Raji (cell line): ENCODE data around the gene NCSTN.

Experiments
- POLR2A ChIP-seq: IDR thresholded peaks from 2 replicates; pipeline ENCODE4 v1.6.1; 2011; ENCODE audit warnings: low read depth, low read length, control low read depth; ENCODE audit not compliant: insufficient read depth

The NCSTN gene

GRCh38 chr1:160342953-160343869, at the start of gene NCSTN, which contains the start of gene COPA:
Gene NCSTN (plus strand): TSS chr1:160343383. CDS start chr1:160343397, 14 bp downstream.
Gene COPA (minus strand): TSS chr1:160343250. CDS start chr1:160343170, 80 bp downstream.
- peak; percentile 87 for TF ChIP-seq POLR2A

- TF ChIP-seq POLR2A: no peak
These were observed 47.1 kb upstream of the NCSTN start for GRCh38 chr1:160296036-160296435.

DNA sequence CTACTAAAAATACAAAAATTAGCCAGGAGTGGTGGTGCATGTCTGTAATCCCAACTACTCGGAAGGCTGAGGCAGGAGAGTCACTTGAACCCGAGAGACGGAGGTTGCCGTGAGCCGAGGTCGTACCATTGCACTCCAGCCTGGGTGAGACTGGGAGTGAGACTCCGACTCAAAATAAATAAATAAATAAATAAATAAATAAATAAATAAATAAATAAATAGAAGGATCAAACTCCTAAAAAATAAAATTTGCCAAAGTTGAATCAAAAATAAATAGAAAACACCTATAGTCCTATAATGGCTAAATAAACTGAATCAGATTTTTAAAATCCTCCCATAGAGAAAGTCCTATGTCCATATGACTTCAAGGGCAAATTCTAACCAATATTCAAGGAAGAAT, 43.0 kb upstream of the NCSTN start:
- no peak for TF ChIP-seq POLR2A

DNA sequence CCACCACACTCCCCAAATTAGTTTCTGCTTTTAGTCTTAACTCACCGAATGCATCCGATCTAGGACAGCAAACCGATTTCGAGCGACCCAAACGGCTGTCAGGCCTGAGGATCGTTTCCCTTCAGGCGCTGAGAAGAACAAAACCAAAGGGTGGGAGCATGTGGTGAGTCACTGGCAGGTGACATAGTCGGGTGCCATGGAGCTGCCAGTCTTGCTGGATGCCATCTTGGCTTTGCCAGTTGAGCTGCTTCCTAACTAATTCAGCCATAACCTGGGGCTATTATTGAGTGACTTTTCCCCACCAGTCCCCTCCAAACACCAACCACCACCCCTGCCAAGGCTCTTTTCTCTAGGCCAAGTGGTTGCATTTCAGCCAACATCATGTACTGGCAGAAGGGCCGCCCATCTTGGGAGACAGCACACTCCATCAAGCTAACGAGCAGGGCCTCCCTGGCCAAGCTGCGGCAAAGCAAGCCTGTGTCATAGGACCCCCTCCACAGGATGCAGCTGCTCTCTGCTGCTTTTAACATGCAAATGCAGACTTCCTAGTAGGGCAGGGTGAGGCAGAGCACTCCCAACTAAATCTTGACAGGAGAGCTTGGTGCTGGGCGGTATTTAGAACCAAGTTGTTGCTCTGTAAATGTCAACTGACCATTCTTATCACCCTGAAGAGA, 35.9 kb upstream of the NCSTN start:
- no peak for TF ChIP-seq POLR2A

- no peak for TF ChIP-seq POLR2A
These were observed 34.6 kb upstream of the NCSTN start for GRCh38 chr1:160308451-160309184.

DNA sequence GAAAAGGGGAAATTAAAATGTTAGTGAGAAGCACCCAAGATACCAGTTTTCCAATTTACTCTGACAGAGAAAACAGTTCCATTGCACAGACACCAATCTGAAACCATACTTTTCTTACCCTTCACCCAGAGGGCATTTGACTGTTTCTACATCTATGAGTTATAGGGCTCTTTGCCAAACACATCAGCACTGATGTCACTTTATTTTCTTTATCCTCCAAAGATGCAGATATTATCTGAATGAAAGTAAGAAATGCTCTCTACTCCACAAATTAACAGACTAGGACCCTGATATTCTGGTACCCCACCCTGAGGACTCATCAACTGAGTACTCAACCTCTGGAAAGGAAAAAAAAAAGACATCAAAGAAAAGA, 34.0 kb upstream of the NCSTN start:
- no peak for TF ChIP-seq POLR2A

DNA sequence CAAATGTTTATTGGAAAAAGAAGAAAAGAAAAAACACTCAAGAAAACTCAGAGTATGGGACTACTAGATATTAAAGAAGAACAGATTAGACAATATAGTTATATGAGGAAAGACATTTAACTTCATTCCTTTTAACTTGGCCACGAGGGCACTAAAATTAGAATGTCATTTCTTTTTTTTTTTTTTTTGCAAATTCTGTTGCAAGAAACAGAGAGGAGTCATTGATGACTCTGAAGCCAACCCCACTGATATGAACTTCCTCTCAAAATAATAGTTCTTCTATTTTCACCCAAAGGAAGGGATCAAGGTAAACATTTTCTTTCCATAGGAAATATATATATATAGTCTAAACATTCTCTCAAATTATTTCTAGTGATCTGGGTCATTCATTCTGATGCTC, 33.6 kb upstream of the NCSTN start:
- TF ChIP-seq POLR2A: no peak

GRCh38 chr1:160315359-160315758, 27.8 kb upstream of the NCSTN start:
- no peak for TF ChIP-seq POLR2A

DNA sequence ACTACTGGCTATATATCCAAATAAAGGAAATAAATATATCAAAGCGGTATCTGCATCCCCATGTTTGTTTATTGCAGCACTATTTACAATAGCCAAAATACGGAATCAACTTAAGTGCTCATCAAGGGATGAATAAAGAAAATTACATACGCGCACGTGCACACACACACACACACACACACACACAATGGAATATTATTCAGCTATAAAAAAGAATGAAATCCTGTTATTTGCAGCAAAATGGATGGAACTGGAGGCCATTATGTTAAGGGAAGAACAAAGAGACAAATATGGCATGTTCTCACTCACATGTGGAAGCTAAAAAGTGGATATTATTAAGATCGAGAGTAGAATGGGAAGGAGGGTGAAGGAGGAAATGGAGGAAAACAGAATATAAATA, 20.4 kb upstream of the NCSTN start:
- no peak for TF ChIP-seq POLR2A

- TF ChIP-seq POLR2A: no peak
These were observed 17.9 kb upstream of the NCSTN start for GRCh38 chr1:160325252-160325651.

DNA sequence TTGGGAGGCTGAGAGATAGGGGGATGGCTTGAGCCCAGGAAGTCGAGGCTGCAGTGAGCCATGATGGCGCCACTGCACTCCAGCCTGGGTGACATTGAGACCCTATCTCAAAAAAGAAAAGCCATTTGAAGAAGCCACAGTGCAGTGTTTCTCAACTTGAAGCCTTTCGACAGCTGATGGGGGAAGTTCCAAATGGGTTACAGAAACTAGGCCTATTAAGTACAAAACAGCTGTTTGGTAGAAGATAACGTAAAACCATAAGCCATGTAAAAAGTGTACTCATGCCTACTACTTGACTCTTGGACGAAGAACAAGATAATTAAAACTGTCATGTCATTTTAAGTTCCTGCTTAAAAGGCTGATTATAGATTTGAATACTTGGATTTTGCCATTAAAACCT, 16.8 kb upstream of the NCSTN start:
- no peak for TF ChIP-seq POLR2A

GRCh38 chr1:160328184-160328583, 15.0 kb upstream of the NCSTN start:
- no peak for TF ChIP-seq POLR2A

- no peak for TF ChIP-seq POLR2A
These were observed 13.1 kb upstream of the NCSTN start for GRCh38 chr1:160330119-160330518.

- no peak for TF ChIP-seq POLR2A
These were observed 10.7 kb upstream of the NCSTN start for GRCh38 chr1:160332516-160332915.

- TF ChIP-seq POLR2A: no peak
These were observed 4.6 kb upstream of the NCSTN start for GRCh38 chr1:160338580-160338979.

- no peak for TF ChIP-seq POLR2A
These were observed 3.0 kb upstream of the NCSTN start for GRCh38 chr1:160340146-160340545.

DNA sequence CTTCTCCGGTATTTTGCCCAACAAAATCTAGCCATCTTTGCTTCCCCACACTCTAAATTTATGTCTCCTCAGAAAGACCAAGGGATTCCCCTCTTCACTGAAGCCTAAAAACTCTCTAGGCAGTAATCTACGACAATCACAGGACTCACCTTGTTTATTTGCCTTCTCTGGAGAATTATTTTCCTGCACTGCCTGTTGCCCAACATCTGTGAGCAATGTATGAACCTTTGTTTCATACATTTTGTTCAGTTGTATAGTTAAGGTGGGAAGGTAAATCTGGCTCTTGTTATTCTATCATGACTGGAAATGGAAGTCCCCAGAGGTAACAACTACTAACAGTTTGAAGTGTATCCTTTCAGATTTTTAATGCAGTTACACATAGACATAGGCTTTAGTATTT, 2.3 kb upstream of the NCSTN start:
- no peak for TF ChIP-seq POLR2A
